HL-60 (cell line): ENCODE data around the gene UBE2E3.

Source experiments
- CTCF ChIP-seq: IDR thresholded peaks from one replicate; pipeline ENCODE4 v1.5.1; 2011; ENCODE audit warnings: low read length, control low read depth, inconsistent platforms; ENCODE audit not compliant: insufficient read depth
- GABPA ChIP-seq: IDR thresholded peaks from 2 replicates; pipeline ENCODE4 v1.6.1; 2012; ENCODE audit warnings: low read depth
- REST ChIP-seq: IDR thresholded peaks from 2 replicates; pipeline ENCODE4 v1.6.1; 2012; ENCODE audit warnings: low read depth; ENCODE audit not compliant: insufficient replicate concordance

- TF ChIP-seq CTCF (no peak), GABPA (no peak), REST (no peak)
Measured at GRCh38 chr2:180959787-180960186, 20.6 kb upstream of the UBE2E3 start.
